ENCODE measurements around the gene ZCCHC2.

The ZCCHC2 gene

GRCh38 chr18:62583376-62583775 is 60.6 kb downstream of the ZCCHC2 start:
- no peak for DNase-seq

- DNase-seq = peak; percentile 93
These were observed 61.7 kb downstream of the ZCCHC2 start for GRCh38 chr18:62584241-62585120.

- peak; percentile 84 for DNase-seq
These were observed 62.7 kb downstream of the ZCCHC2 start for GRCh38 chr18:62585274-62586150.

GRCh38 chr18:62586151-62586774 is 63.4 kb downstream of the ZCCHC2 start:
- peak; percentile 90 for DNase-seq

- no peak for DNase-seq
These were observed 64.1 kb downstream of the ZCCHC2 start for GRCh38 chr18:62586781-62587487.

GRCh38 chr18:62587689-62588088 is 64.9 kb downstream of the ZCCHC2 start:
- DNase-seq = no peak

- no peak for DNase-seq
These were observed 65.4 kb downstream of the ZCCHC2 start for GRCh38 chr18:62588217-62588616.

- no peak for DNase-seq
These were observed 68.2 kb downstream of the ZCCHC2 start for GRCh38 chr18:62590799-62591590.

- no peak for DNase-seq
These were observed 73.5 kb downstream of the ZCCHC2 start for GRCh38 chr18:62596145-62597005.

GRCh38 chr18:62601871-62602270 is 79.0 kb downstream of the ZCCHC2 start:
- no peak for DNase-seq

- no peak for DNase-seq
These were observed 79.9 kb downstream of the ZCCHC2 start for GRCh38 chr18:62602706-62603105.

GRCh38 chr18:62603211-62603610 is 80.4 kb downstream of the ZCCHC2 start:
- DNase-seq = no peak

GRCh38 chr18:62603979-62604378 is 81.2 kb downstream of the ZCCHC2 start:
- DNase-seq = no peak

- no peak for DNase-seq
These were observed 82.9 kb downstream of the ZCCHC2 start for GRCh38 chr18:62605685-62606084.

GRCh38 chr18:62606106-62606505 is 83.3 kb downstream of the ZCCHC2 start:
- no peak for DNase-seq

- DNase-seq = no peak
These were observed 84.5 kb downstream of the ZCCHC2 start for GRCh38 chr18:62607302-62607701.

GRCh38 chr18:62607708-62608428 is 85.0 kb downstream of the ZCCHC2 start:
- no peak for DNase-seq

- DNase-seq = no peak
These were observed 86.9 kb downstream of the ZCCHC2 start for GRCh38 chr18:62609764-62610163.

- DNase-seq = no peak
These were observed 87.5 kb downstream of the ZCCHC2 start for GRCh38 chr18:62610351-62610700.
